ENCODE data around the gene SLC2A9. TPM values are rescaled to one million over a fixed set of nuclear protein-coding genes. Genes with fewer than 3 reads are reported as not detected.
A peak's percentile ranks its signal among the peaks of the same experiment; 100 is the strongest.

SLC2A9 gene
- total RNA-seq, 2 donors from 2014 or later = 1.6 to 8.6 TPM

DNA sequence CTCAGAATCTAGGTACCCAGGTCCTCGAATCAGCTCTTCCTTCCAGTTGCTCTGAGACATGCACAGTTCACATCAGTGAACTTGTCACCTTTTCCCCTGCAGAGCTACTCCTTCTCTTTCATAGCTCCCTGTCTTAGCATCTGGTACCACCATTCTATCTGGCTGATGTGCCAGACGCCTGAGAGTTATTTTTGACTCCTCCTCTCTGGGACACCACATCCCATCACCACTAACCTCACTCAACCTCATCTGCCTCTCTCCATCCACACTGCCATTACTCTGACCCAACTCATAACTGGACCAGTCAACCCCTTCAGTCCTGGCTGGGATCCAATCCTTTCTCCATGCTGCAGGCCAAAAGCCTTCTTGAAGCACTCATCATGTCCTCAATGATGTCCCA lies 44.5 kb downstream of the SLC2A9 start:
- Histone ChIP-seq H3K4me1 (peaks cover 8% of the 10 kb centered on the region), H3K27ac (no peak overlapping the region), H3K9me3 (no peaks in the 10 kb centered on the region), H3K4me3 (no peak overlapping the region), H3K27me3 (no peaks in the 10 kb centered on the region), H3K36me3 (replicated peaks in 1 of 2; ENCODE audit: insufficient read depth in 1 of 2, low read depth in 2 of 2) (no peaks in the 10 kb centered on the region)
- TF ChIP-seq, protein P1, sequence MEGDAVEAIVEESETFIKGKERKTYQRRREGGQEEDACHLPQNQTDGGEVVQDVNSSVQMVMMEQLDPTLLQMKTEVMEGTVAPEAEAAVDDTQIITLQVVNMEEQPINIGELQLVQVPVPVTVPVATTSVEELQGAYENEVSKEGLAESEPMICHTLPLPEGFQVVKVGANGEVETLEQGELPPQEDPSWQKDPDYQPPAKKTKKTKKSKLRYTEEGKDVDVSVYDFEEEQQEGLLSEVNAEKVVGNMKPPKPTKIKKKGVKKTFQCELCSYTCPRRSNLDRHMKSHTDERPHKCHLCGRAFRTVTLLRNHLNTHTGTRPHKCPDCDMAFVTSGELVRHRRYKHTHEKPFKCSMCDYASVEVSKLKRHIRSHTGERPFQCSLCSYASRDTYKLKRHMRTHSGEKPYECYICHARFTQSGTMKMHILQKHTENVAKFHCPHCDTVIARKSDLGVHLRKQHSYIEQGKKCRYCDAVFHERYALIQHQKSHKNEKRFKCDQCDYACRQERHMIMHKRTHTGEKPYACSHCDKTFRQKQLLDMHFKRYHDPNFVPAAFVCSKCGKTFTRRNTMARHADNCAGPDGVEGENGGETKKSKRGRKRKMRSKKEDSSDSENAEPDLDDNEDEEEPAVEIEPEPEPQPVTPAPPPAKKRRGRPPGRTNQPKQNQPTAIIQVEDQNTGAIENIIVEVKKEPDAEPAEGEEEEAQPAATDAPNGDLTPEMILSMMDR (IDR thresholded peaks at IDR 0.05) = no peak
- no peak for TF ChIP-seq POLR2A (IDR thresholded peaks at IDR 0.05)
- WGBS, 2 donors = 63 to 64% methylated on average over 2 of the region's 2 CpGs
- no peak for ATAC-seq
- intact Hi-C loops (cut with DNase I) = no loop called here
- no peak for DNase-seq

- Histone ChIP-seq H3K27me3 (no peaks in the 10 kb centered on the region), H3K9me3 (no peaks in the 10 kb centered on the region), H3K27ac (no peak overlapping the region), H3K4me3 (no peak overlapping the region), H3K36me3 (replicated peaks in 1 of 2; ENCODE audit: insufficient read depth in 1 of 2, low read depth in 2 of 2) (no peaks in the 10 kb centered on the region), H3K4me1 (peaks cover 8% of the 10 kb centered on the region)
- ATAC-seq (no peak), DNase-seq (no peak)
- intact Hi-C loops (cut with DNase I) = no loop called here
- WGBS, 2 donors = 63 to 65% methylated on average over 1 of the region's 1 CpG
- TF ChIP-seq, protein P1 (IDR thresholded peaks at IDR 0.05) = no peak
- TF ChIP-seq POLR2A (IDR thresholded peaks at IDR 0.05) = no peak
Observed at GRCh38 chr4:9976293-9976692, 45.0 kb downstream of the SLC2A9 start.

DNA sequence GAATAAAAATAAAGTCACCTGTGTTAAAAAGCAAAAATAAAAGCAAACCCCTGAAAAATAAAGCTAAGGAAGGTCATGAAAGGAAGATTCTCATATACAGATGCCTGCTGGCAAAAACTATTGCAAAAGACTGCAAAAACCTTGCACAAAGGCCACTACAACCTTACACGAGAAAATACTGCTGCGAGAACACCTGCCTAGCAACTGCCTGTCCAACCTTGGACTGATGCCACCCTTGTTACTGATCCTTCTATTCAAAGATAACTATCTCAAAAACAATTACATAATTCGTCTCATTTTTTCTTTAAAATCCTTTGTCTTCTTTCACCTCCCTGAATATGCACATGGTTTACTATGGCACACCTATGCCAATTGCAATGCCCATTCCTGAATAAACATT lies 49.6 kb downstream of the SLC2A9 start:
- TF ChIP-seq, protein P1 (IDR thresholded peaks at IDR 0.05) = no peak
- no peak for TF ChIP-seq POLR2A (IDR thresholded peaks at IDR 0.05)
- WGBS, 2 donors = 19 to 32% methylated on average over 3 of the region's 3 CpGs
- H3K27ac ChIP-seq = no peak overlapping the region
- no peaks in the 10 kb centered on the region for H3K36me3 ChIP-seq (replicated peaks in 1 of 2; ENCODE audit: insufficient read depth in 1 of 2, low read depth in 2 of 2)
- H3K9me3 ChIP-seq = no peaks in the 10 kb centered on the region
- DNase-seq (peak in 1 of 4 donors; percentile 25), ATAC-seq (no peak)
- intact Hi-C loops (cut with DNase I) = no loop called here
- no peak overlapping the region for H3K4me3 ChIP-seq
- no peaks in the 10 kb centered on the region for H3K27me3 ChIP-seq
- H3K4me1 ChIP-seq = no peaks in the 10 kb centered on the region

- TF ChIP-seq, protein P1 (IDR thresholded peaks at IDR 0.05) = no peak
- no peak for TF ChIP-seq POLR2A (IDR thresholded peaks at IDR 0.05)
- Histone ChIP-seq H3K9me3 (no peaks in the 10 kb centered on the region), H3K27ac (no peak overlapping the region), H3K27me3 (no peaks in the 10 kb centered on the region), H3K4me1 (no peaks in the 10 kb centered on the region), H3K4me3 (no peak overlapping the region), H3K36me3 (replicated peaks in 1 of 2; ENCODE audit: insufficient read depth in 1 of 2, low read depth in 2 of 2) (no peaks in the 10 kb centered on the region)
- no peak for ATAC-seq
- 92 to 94% methylated on average over 6 of the region's 6 CpGs for WGBS, 2 donors
- intact Hi-C loops (cut with DNase I) = no loop called here
- DNase-seq = no peak
Observed at GRCh38 chr4:9970399-9971011, 50.8 kb downstream of the SLC2A9 start.
